Stimulated activated CD4-positive, alpha-beta T cell treated with anti-CD3 and anti-CD28 coated beads, Interleukin-15, amount 100 ng/mL, for 24 hours (primary cell): ENCODE measurements around the gene TRIM29.

Source experiments
- DNase-seq: peaks from one replicate; pipeline ENCODE4 v3.0.0-alpha.2; 2020

Gene TRIM29

GRCh38 chr11:120136356-120136755 is 1.6 kb downstream of the TRIM29 start:
- no peak for DNase-seq

- DNase-seq, result no peak
Measured at GRCh38 chr11:120135838-120136237, 2.1 kb downstream of the TRIM29 start.

- DNase-seq, result no peak
Measured at GRCh38 chr11:120134931-120135228, 3.0 kb downstream of the TRIM29 start.

GRCh38 chr11:120134106-120134930 is 3.6 kb downstream of the TRIM29 start:
- DNase-seq, result no peak

- no peak for DNase-seq
Measured at GRCh38 chr11:120133216-120134105, 4.5 kb downstream of the TRIM29 start.

- DNase-seq, result no peak
Measured at GRCh38 chr11:120132645-120133185, 5.2 kb downstream of the TRIM29 start.

- no peak for DNase-seq
Measured at GRCh38 chr11:120131941-120132644, 5.8 kb downstream of the TRIM29 start.

- DNase-seq, result no peak
Measured at GRCh38 chr11:120130991-120131760, 6.7 kb downstream of the TRIM29 start.

- DNase-seq, result no peak
Measured at GRCh38 chr11:120130176-120130980, 7.5 kb downstream of the TRIM29 start.

GRCh38 chr11:120129570-120129969 is 8.3 kb downstream of the TRIM29 start:
- no peak for DNase-seq

- no peak for DNase-seq
Measured at GRCh38 chr11:120128392-120129119, 9.4 kb downstream of the TRIM29 start.

GRCh38 chr11:120127236-120127635 is 10.7 kb downstream of the TRIM29 start:
- DNase-seq, result no peak

GRCh38 chr11:120126620-120127019 is 11.3 kb downstream of the TRIM29 start:
- DNase-seq, result no peak

- no peak for DNase-seq
Measured at GRCh38 chr11:120125509-120125908, 12.4 kb downstream of the TRIM29 start.

GRCh38 chr11:120125024-120125423 is 12.9 kb downstream of the TRIM29 start:
- DNase-seq, result no peak

- no peak for DNase-seq
Measured at GRCh38 chr11:120124355-120124754, 13.6 kb downstream of the TRIM29 start.

- DNase-seq, result no peak
Measured at GRCh38 chr11:120123946-120124345, 14.0 kb downstream of the TRIM29 start.

GRCh38 chr11:120122924-120123683 is 14.8 kb downstream of the TRIM29 start:
- DNase-seq, result no peak

GRCh38 chr11:120121914-120122473 is 15.9 kb downstream of the TRIM29 start:
- DNase-seq, result no peak

- no peak for DNase-seq
Measured at GRCh38 chr11:120121336-120121735, 16.6 kb downstream of the TRIM29 start.
